A549 (cell line): Measurements from ENCODE around the gene NCOA4.

ENCODE experiments used
- FOSB ChIP-seq: fragments of 250-450 bp; sonication (Bioruptor Pico); IDR thresholded peaks from 2 replicates; pipeline ENCODE4 v1.5.0; 2020; ENCODE audit warnings: mild to moderate bottlenecking, moderate library complexity
- KDM5A ChIP-seq: fragments of 200-600 bp; sonication (generic); IDR thresholded peaks from 2 replicates; pipeline ENCODE4 v1.6.1; 2016; ENCODE audit warnings: antibody characterized with exemption, mild to moderate bottlenecking
- POLR2A ChIP-seq: IDR thresholded peaks from 2 replicates; pipeline ENCODE4 v1.6.1; 2012; ENCODE audit warnings: mild to moderate bottlenecking, low read length
- TF ChIP-seq, protein P1 (sequence below): fragments of >200 bp; sonication (Bioruptor Twin); formaldehyde crosslinking; IDR thresholded peaks from 3 replicates; pipeline ENCODE4 v1.5.1; 2016

DNA sequence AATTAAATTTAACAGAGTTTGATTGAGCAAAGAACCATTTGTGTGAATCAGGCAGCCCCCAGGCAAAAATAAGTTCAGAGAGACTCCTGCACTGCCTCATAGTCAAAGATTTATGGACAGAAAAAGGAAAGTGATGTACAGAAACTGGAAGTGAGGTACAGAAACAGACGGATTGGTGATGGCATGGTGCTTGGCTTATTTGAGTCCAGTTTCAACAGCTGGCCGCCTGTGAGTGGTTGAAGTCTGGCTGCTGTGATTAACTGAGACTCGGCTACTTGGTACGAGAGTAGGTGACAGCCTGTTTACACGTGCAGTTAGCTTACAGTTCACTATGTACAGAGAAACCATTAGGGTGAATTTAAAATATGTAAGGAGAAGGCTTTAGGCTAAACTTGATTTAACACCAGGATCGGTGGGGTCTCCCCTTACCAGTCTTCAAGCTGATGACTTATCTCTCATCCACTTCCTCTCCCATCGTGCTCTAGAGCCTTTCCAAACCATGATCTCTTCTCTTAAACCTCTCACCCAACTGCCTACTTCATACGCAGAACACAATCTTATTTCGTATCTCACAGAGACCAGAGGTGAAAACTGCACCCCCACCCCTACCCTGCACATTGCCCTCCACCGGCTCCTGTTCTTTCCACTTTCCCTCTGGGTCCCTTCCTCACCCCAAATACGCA, 20.7 kb upstream of the NCOA4 start:
- TF ChIP-seq POLR2A (no peak), KDM5A (no peak), FOSB (CRISPR knock-in tag) (no peak)
- TF ChIP-seq, protein P1, sequence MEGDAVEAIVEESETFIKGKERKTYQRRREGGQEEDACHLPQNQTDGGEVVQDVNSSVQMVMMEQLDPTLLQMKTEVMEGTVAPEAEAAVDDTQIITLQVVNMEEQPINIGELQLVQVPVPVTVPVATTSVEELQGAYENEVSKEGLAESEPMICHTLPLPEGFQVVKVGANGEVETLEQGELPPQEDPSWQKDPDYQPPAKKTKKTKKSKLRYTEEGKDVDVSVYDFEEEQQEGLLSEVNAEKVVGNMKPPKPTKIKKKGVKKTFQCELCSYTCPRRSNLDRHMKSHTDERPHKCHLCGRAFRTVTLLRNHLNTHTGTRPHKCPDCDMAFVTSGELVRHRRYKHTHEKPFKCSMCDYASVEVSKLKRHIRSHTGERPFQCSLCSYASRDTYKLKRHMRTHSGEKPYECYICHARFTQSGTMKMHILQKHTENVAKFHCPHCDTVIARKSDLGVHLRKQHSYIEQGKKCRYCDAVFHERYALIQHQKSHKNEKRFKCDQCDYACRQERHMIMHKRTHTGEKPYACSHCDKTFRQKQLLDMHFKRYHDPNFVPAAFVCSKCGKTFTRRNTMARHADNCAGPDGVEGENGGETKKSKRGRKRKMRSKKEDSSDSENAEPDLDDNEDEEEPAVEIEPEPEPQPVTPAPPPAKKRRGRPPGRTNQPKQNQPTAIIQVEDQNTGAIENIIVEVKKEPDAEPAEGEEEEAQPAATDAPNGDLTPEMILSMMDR: no peak
